OCI-M2 (cell line): ENCODE results near the gene NDC1.
"Not testable (repeated sequence)": the region's sequence is repeated elsewhere in the genome, so short reads cannot be mapped to it uniquely, and the experiment has no call there.

ENCODE experiments used
- DNase-seq: peaks from one replicate; lab custom pipeline; 2025; ENCODE audit not compliant: unreplicated experiment; lab: John Stamatoyannopoulos, UW

The NDC1 gene

DNA sequence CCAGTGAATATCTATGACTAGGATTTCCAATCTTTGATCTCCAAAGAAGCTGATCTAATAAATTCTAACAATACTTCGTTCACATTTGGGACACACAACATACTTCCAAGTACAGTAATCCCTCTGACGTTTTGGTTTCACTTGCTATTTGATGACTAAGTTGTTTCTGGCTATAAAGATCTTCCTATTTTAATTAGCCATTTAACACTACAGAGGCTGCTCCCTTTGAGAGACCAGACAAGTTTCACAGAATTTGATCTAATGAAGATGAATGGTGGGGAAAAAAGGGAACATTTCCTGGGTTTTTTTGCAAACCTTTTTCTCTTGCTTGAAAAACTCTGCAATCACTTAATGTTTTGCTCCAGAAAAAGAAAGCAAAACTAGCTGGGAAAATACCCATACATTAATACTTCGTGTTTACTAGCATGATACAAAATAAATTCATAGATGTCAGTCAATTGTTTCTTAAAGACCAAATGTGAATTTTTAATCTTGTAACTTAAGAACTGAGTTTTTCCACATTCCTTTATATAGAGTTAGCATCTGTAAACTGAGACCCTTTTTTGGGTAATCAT, 71.2 kb downstream of the NDC1 start:
- no peak for DNase-seq

DNA sequence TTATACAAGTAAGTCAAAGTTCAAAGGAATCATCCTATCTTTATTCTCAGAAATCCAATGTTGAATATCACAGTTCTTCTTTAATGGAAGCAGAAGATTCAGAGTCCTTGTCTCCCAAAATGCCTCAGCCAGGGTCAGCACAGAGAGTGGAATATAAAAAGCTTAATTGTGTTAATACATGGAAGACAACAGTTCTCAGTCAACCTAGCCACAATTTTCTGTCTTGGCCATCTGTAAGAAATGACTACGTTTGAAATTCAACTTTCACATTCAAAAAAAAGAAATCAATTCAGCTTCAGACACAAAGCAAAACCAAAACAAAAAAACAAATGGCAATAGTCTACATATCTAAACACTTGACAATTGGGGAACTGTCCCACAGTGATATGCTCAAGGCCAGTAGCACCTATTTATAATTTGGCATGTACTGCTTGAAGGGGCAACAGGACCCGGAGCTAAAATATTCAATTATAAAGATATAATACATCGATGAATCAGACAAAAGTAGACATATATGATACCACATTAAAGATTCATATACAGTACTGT, 71.8 kb downstream of the NDC1 start:
- DNase-seq = no peak

DNA sequence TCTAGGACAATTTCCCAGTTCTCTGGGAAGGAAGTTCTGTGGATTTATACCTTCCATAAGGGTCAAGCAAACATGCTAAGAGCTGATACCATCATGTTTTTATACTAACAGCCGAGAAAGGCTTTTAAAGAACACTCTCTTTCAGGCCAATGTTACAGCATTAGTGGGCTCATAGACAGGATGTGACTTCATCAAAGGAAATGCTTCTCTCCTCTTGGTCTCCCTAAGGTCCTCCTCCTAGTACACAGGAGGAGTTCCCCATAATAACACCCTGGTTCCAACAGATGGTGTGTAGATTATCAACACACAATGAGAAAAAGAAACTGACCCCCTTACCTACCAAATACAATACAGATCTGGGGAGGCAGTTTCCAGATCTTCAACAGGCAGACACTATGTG, 72.4 kb downstream of the NDC1 start:
- DNase-seq = no peak

DNA sequence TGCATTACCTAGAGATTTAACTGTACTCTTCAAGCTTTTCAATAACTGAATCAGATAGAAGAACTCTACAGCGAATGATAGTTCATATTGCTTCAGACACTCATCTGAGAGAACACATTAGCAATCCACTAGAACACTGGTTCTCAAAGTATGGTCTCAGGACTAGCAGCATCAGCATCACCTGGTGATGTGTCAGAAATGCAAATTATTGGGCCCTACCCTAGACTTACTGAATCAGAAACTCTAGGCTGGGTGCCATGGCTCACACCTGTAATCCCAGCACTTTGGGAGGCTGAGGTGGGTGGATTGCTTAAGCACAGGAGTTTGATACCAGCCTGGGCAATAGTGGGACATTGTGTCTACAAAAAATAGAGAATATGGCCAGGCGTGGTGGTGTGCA, 74.2 kb downstream of the NDC1 start:
- no peak for DNase-seq

DNA sequence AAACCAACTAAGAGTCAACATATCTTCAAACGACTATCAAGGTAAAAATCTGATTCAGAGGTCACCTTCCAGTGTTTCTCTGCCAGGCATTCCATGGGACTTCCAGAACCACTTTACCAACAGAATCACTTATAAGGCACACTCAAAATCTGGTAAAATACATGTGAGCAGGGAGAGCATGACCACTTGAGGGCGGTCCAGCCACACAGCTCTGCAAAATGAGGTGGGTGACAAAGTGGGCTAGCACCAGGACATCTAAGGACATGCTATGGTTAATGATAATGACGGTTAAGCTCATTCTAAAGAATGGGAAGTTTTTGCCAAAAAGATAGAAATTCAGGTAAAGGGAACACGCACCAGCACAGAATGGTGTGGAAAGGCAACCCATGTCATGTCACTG, 74.6 kb downstream of the NDC1 start:
- DNase-seq = no peak

DNA sequence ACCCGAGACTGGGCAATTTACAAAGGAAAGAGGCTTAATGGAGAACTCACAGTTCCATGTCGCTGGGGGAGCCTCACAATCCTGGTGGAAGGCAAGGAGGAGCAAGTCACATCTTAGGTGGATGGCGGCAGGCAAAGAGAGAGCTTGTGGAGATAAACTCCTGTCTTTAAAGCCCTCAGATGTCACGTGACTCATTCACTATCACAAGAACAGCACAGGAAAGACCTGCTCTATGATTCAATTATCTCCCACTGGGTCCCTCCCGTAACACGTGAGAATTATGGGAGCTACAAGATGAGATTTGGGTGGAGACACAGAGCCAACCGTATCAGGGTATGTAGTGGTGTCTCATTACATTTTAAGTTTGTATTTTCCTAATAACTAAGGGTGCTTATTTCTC, 77.6 kb downstream of the NDC1 start:
- DNase-seq = not testable (repeated sequence)

DNA sequence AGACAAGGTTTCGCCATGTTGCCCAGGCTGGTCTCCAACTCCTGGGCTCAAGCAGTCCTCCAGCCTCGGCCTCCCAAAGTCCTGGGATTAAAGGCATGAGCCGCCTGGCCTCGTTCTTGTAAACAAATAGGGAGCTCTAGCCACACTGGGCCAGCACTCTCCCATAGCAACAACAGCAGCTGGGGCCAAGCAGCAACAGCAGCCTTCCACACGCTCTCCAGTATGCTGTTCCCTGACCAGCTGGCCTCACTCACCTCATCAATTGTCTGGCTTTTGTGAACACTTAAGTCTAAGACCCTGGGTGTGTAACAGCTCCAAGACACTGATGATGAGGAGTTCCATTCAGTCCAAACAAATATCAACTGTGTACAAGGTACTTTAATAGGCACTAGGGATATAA, 82.2 kb downstream of the NDC1 start:
- DNase-seq = no peak

DNA sequence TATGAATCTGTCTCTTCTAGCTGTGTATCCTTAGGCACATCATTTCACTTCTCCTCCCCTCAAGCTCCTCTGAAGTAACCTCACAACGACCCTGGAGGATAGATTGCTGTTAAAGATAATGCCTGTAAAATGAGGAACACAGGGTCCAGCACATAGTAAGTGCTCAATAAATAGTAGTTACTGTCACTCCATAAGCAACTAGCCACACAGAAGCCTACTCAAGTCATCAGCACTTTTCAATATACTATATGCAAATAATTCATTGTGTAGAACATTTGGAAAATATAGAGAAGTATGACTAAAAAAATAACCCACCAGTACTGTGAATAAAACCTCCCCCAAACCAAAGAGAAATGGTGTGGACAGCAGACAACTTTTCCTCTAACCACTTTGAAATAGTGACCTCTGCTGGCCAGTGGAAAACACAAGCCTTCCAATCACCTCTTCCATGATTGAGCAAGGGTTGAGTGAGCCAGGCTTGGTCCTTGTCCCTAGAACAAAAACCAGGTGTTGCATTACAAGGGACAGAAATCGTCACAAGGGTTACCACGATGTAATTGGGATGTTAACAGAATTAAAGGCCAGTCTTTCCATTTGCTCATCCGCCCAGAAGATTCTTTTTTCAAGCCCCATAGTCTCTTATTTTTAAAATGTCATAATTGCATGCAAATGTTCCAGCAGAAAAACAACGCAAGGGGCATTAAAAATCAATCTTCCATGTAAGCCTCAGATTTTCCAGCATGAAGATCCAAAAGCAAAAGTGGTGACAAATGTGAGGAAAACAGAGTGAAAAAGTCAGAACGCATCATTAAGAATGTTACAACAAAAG, 83.4 kb downstream of the NDC1 start:
- DNase-seq = no peak

DNA sequence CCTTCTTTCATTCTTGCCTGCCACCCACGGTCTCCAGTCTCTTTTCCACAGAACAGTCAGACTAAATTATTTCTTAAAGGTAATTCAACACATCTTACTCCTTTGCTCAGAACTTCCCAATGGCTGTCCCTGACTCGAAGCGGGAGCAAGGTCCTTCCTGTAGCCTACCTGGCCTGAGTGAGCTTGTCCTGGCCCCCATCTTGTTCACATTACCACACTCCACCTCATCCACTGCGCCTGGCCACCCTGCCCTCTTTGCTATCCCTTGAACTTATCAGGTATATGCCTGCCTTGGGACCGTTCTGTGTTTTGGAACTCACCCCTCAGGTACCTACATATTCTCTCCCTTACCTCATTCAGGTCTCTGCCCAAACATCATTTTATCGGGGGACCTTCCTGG, 85.8 kb downstream of the NDC1 start:
- DNase-seq = no peak

DNA sequence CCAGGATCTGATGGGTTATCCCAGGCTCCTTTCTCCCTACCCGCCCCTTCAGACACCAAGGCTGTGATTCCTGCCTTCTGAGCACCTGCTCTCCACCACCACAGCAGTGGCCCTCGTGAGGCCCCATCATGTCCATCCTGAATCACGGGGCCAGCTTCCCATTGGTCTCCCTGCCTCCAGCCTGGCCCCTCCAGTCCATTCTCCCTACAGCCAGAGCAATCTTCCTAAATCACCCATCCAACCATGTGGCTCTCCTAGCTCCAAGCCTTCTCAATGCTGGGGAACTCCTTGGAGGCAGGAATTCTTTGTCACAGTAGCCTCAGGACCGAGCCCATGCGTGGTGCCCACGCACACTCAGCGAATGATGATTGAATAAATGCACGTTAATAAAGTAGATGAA, 90.3 kb downstream of the NDC1 start:
- no peak for DNase-seq

DNA sequence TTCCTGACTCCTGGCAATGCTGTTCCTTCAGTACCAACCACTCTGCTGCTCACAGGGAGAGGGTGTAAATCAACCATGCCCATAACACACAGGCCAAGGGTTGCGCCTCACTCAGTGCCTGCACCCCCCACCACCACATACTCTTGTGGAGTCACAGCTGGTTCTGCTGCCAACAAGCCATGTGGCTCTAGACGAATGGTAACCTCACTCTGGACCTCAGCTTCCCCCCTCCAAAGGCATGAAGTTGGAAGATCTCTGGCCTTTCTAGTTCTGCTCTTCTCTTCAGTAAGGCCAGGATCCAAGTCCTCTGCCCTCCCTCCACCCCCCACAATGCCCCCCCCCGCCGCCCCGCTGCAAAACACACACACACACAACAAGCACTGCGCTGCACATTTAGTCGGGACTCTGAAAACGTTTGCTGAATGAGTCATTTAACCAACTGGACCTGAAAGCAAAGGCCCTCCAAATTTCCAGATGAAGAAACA, 97.4 kb downstream of the NDC1 start:
- DNase-seq = no peak

DNA sequence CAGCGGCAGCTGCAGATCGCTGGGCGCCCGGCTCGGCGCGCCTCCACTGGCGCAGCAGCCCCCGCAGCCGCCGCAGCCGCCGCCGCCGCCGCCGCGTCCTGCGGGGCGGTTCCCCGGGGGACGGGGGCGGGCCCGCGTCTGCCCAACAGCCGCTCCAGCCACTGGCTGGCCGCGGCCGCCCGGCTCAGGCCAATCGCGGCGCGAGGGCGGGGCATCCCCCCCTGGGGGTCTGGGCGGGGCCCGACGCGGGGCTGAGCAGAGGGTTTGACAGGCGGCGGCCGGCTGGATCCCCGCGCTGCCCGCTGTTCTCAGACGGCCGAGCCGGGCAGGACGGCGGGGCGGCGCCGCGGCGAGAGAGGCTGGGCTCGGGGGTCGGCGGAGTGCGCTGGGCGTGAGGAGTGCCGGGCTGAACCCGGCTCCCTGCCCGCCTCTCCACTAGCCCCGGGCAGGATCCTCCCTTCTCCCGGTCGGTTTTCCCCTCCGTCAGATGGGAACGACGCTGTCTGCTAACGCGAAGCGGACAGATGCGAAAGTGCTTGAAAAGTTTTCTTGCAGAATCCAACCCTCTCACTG, 98.9 kb downstream of the NDC1 start, which contains the start of gene GLIS1:
Gene GLIS1 (minus strand): TSS at position 56 of the 573 bp plus-strand sequence. CDS start 1,100 bp downstream, outside the sequence.
- DNase-seq = peak; percentile 15

DNA sequence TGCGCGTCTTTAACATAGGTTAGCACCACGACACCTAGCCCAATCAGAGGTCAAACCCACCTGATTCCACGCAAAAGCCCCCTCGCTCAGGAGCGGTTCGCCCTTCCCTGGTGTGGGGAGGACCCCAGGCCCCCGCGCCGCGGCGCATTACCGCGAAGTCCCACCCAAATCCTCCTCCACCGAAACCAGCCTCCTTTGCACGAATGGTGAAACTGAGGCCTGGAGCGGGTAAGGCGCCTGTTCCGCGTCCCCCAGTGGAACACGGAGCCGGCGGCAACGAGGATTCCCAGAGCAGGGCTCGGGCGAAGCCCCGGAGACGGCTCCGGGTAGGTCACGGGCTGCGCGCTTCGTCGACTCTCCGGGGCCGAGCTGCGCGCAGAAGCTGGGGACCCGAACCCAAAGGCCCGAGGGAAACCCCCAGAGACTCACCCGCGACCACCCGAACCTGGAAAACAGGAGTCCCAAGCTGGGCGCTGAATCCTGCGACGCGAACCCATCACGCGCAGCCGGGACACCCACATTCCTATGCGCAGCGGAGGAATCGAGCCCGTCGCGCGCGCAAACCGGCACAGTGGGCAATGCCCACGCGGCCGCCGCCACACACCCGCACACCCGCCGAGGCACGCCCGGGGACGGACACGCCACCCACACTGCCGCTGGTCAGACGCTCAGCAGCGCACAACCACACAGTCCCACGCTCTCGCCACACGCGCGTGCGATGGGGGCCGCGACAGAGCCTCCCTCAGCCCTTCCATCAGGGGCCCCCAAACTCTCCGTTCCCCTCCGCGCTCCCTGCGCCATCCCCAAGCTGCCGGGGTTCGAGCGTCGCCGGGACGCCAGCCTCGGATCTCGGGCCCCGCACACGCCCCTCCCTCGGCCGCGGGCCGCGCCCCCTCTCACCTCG, 99.6 kb downstream of the NDC1 start:
- DNase-seq = no peak

DNA sequence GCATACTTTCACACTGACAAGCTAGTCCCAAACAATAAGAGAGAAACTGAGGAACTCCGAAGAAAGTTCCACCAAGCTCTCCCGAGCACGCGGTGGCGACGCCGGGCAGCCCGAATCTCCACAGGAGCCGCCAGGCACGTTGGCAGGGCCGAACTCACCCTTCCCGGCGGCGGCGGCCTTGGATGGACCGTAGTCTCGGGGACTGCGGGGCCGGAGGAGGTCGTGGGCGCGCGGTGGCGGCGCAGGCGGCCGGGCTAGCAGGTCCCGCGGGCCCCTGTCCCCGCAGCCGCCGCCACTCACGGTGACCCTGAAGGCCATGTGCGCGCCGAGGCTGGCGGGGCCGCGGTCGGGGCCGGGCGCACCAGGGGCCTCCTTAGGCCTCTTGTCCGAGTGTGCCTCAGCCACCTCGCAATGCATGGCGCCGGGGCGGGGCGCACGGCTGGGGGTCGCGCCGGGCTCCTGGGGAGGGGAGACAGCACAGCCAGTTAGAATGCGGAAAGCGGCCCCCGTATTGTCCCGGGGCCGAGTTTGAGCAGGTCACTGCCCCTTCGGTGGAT, 100.4 kb downstream of the NDC1 start:
- DNase-seq = no peak

DNA sequence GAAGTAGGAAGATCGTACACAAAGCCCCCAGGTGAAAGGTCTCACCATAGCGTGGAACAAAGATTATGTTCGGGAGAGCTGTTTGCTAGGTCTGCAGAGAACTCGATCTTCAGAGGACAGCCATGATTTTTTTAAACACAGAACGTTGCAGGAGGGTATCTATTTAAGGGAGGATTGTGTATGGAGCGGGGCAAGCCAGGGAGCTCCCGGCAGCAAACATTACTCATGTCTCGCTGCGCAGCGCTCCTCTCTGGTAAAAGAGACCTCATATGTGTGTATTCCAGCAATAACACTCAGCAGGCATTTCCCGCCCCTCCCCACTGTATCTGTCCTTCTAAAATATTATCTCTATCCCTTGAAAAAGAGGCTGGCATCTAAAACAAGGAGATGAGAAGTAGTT, 101.8 kb downstream of the NDC1 start:
- DNase-seq = no peak

DNA sequence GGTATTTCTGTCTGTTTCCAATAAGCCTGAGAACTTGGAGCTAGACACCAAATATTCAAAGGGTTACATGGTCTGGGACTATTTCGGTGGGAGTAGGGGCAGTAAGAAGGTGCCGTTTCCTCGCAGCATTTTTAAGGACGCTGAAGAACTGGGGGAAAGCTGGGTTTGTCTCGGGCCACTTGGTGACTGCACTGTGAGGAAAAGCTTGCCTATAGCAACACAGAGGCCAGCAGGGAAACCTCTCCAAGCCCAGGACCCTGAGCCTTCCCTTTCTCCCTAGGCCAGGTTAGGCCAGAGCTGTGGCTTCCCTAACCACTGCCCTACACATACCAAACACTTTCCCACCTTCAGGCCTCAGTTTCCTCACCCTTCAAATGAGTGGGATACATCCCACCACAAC, 102.4 kb downstream of the NDC1 start:
- DNase-seq = no peak

DNA sequence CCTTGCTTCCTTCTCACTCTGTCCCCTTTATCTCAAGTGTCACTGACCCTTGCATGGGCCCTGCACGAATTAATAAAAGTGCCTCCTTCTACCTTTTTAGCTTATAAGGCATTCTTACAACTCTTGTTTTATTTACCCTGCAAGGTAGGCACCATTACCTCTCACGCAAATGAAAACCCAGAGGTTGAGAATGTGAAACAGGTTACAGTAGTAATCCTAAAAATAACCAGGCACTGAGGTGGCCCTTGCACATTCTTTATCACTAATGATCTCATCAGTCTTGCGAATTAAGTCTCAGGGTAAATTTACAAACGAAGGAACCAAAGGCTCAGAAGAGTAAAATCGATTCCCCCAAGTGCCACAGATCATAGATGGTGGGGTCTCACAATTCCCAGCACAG, 102.8 kb downstream of the NDC1 start:
- DNase-seq = no peak

DNA sequence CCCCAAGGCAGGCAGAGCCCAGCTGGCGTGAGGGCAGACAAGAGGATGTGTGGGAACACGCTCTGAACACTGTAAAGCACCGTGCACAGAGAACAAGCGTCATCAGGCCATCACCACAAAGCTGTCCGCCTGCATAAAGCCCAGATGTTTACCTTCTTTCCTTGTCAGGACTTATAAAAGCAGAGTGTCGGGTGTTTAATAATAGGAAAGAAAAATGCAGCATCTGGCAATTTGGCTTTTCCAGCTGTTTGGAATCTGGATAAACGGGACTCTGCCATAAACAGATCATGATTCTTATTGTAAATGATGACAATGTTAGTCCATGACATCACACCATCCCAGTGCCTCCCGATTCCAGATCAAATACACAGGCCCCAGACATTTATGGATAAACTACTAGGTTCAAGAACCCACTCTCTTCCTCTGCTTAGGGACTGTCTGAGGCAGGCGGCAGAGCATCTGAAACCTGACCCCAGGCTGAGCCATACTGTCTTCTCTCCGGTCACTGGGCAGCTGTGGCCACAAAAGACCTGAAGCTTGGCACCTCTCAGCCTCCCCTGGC, 103.4 kb downstream of the NDC1 start:
- no peak for DNase-seq

DNA sequence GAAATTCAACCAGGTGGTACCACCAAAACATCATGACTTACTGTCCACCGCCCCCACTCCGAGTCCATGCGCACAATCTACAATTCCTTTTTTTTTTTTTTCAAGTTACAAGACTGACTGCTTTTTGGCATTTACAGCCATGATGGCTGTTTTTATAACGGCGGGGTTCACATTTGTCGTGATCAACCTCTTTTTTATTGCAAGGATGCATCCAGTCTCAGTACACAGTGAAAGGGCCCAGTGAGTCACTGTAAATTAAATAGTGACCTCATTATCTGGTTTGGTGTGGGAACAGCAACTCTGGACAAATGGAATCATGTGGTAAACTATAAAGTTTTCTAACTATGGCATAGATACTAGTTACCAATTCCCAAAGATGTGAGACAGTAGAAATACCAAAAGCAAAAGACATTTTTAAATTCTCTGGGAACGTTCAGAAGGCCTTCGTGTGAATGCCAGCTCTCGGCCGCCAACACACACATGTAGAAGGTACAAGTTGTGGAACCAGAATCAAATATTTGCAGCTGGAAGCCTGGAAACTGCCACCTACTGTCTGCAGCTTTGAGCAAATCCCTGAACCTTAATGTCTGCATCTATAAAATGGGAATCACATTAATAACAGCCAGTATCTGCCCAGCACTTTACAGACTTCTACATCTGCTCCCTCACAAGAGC, 104.0 kb downstream of the NDC1 start:
- DNase-seq = no peak

DNA sequence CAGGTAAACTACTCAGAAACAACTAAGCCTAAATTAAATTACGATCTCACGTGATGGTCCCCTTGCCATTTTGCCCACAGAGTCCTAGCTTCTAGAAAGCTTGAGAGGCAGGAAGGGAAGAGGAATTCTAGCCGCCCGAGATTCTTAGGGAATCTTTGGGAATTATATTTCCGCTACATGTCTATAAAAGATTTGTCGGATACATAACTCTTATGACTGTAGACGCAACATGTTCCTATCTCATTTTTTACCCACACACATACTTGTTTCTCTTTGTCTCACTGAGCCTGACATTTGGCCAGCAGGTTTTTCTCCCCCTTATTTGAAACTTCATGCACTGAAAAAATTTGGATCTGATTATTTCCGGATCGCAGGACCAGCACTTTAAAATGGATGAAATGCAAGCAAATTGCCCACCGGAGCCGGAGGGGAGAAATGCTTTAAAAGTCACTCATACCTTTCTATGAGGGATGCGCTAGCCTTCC, 104.6 kb downstream of the NDC1 start:
- DNase-seq = no peak
